Ectodermal cell (in vitro differentiated cells): ENCODE data around the gene PARP1.
"Not testable (repeated sequence)": the region's sequence is repeated elsewhere in the genome, so short reads cannot be mapped to it uniquely, and the experiment has no call there.

ENCODE experiments used
- H3K27ac ChIP-seq: 2 replicates; pipeline ENCODE4 v1.7.0; 2013; ENCODE audit warnings: mild to moderate bottlenecking, low read depth, low read length; ENCODE audit not compliant: insufficient read depth, poor library complexity, severe bottlenecking
- H3K27me3 ChIP-seq: 2 replicates; pipeline ENCODE4 v1.7.0; 2013; ENCODE audit warnings: mild to moderate bottlenecking, low read length; ENCODE audit not compliant: insufficient read depth, control insufficient read depth, poor library complexity, severe bottlenecking
- H3K36me3 ChIP-seq: one replicate; pipeline ENCODE4 v1.7.0; 2013; ENCODE audit warnings: low read length; ENCODE audit not compliant: control insufficient read depth, insufficient read depth
- H3K4me1 ChIP-seq: one replicate; pipeline ENCODE4 v1.7.0; 2013; ENCODE audit warnings: low read length; ENCODE audit not compliant: control insufficient read depth, insufficient read depth
- H3K4me3 ChIP-seq: 2 replicates; pipeline ENCODE4 v1.7.0; 2013; ENCODE audit warnings: low read depth, low read length, control low read depth; ENCODE audit not compliant: insufficient read depth
- H3K9me3 ChIP-seq: 2 replicates; pipeline ENCODE4 v1.7.0; 2013; ENCODE audit warnings: mild to moderate bottlenecking, low read length, moderate library complexity; ENCODE audit not compliant: control insufficient read depth
- WGBS, 2 experiments: methylation state at CpG; one replicate each; pipeline ENCODE4 v1.1.7; 2013; ENCODE audit warnings: missing lambda C conversion rate in 2 of 2; 5-methylcytosine and 5-hydroxymethylcytosine counted together

PARP1 gene

GRCh38 chr1:226443439-226443838 lies 35.5 kb upstream of the PARP1 start:
- Histone ChIP-seq H3K36me3 (no peaks in the 10 kb centered on the region), H3K4me3 (no peak overlapping the region), H3K9me3 (no peaks in the 10 kb centered on the region), H3K27ac (no peak overlapping the region), H3K27me3 (no peaks in the 10 kb centered on the region), H3K4me1 (no peaks in the 10 kb centered on the region)
- WGBS, 2 experiments: 91 to 92% methylated on average over 3 of the region's 3 CpGs

- Histone ChIP-seq H3K27me3 (no peaks in the 10 kb centered on the region), H3K4me1 (no peaks in the 10 kb centered on the region), H3K36me3 (no peaks in the 10 kb centered on the region), H3K9me3 (no peaks in the 10 kb centered on the region), H3K27ac (no peak overlapping the region), H3K4me3 (no peak overlapping the region)
- 80 to 87% methylated on average over 6 of the region's 6 CpGs for WGBS, 2 experiments
Measured at GRCh38 chr1:226443033-226443432, 35.1 kb upstream of the PARP1 start.

GRCh38 chr1:226441629-226442028 lies 33.7 kb upstream of the PARP1 start:
- H3K36me3 ChIP-seq: no peaks in the 10 kb centered on the region
- H3K27me3 ChIP-seq: no peaks in the 10 kb centered on the region
- no peak overlapping the region for H3K4me3 ChIP-seq
- WGBS, 2 experiments: 77 to 83% methylated on average over 6 of the region's 6 CpGs
- no peak overlapping the region for H3K27ac ChIP-seq
- no peaks in the 10 kb centered on the region for H3K9me3 ChIP-seq
- no peaks in the 10 kb centered on the region for H3K4me1 ChIP-seq

- no peaks in the 10 kb centered on the region for H3K9me3 ChIP-seq
- H3K4me3 ChIP-seq: no peak overlapping the region
- no peaks in the 10 kb centered on the region for H3K36me3 ChIP-seq
- H3K27ac ChIP-seq: no peak overlapping the region
- no peaks in the 10 kb centered on the region for H3K4me1 ChIP-seq
- no peaks in the 10 kb centered on the region for H3K27me3 ChIP-seq
- 82 to 83% methylated on average over 5 of the region's 5 CpGs for WGBS, 2 experiments
Measured at GRCh38 chr1:226440512-226440911, 32.6 kb upstream of the PARP1 start.

GRCh38 chr1:226438007-226438406 lies 30.1 kb upstream of the PARP1 start:
- Histone ChIP-seq H3K4me1 (no peaks in the 10 kb centered on the region), H3K27me3 (no peaks in the 10 kb centered on the region), H3K27ac (no peak overlapping the region), H3K36me3 (no peaks in the 10 kb centered on the region), H3K9me3 (no peaks in the 10 kb centered on the region), H3K4me3 (no peak overlapping the region)
- WGBS, 2 experiments: 78 to 80% methylated on average over 1 to 2 of the region's 2 CpGs

- Histone ChIP-seq H3K27me3 (no peaks in the 10 kb centered on the region), H3K9me3 (no peaks in the 10 kb centered on the region), H3K27ac (no peak overlapping the region), H3K36me3 (no peaks in the 10 kb centered on the region), H3K4me1 (no peaks in the 10 kb centered on the region), H3K4me3 (no peak overlapping the region)
- WGBS, 2 experiments: 79 to 88% methylated on average over 7 to 8 of the region's 8 CpGs
Measured at GRCh38 chr1:226436855-226437491, 29.1 kb upstream of the PARP1 start.

- Histone ChIP-seq H3K27me3 (no peaks in the 10 kb centered on the region), H3K36me3 (no peaks in the 10 kb centered on the region), H3K4me1 (no peaks in the 10 kb centered on the region), H3K27ac (no peak overlapping the region), H3K4me3 (no peak overlapping the region), H3K9me3 (no peaks in the 10 kb centered on the region)
- WGBS, 2 experiments: 91 to 95% methylated on average over 3 of the region's 3 CpGs
Measured at GRCh38 chr1:226436472-226436854, 28.6 kb upstream of the PARP1 start.

- Histone ChIP-seq H3K36me3 (no peaks in the 10 kb centered on the region), H3K27ac (no peak overlapping the region), H3K4me3 (no peak overlapping the region), H3K27me3 (no peaks in the 10 kb centered on the region), H3K9me3 (no peaks in the 10 kb centered on the region), H3K4me1 (peaks cover 5% of the 10 kb centered on the region)
- WGBS, 2 experiments: 87% methylated on average over 5 to 6 of the region's 6 CpGs
Measured at GRCh38 chr1:226433341-226433720, 25.4 kb upstream of the PARP1 start.

- Histone ChIP-seq H3K36me3 (no peaks in the 10 kb centered on the region), H3K9me3 (no peaks in the 10 kb centered on the region), H3K4me3 (no peak overlapping the region), H3K4me1 (peaks cover 5% of the 10 kb centered on the region), H3K27ac (no peak overlapping the region), H3K27me3 (no peaks in the 10 kb centered on the region)
- 84 to 85% methylated on average over 13 of the region's 13 CpGs for WGBS, 2 experiments
Measured at GRCh38 chr1:226432586-226433340, 24.9 kb upstream of the PARP1 start.

GRCh38 chr1:226431898-226432297 lies 24.0 kb upstream of the PARP1 start:
- H3K4me1 ChIP-seq, H3K4me3 ChIP-seq, H3K9me3 ChIP-seq, H3K27me3 ChIP-seq, H3K27ac ChIP-seq, H3K36me3 ChIP-seq: not testable (repeated sequence)
- WGBS, 2 experiments: 79 to 93% methylated on average over 2 of the region's 2 CpGs
